Ovary (tissue), 9 donors: ENCODE results near the gene METAP2. TPM values are rescaled to one million over a fixed set of nuclear protein-coding genes. Genes with fewer than 3 reads are reported as not detected.

Source experiments
- DNase-seq, 5 donors: peaks; one replicate each; pipeline ENCODE4 v3.0.0-alpha.2; 2019 to 2020
- H3K27ac ChIP-seq, 2 donors: fragments of 200-600 bp; one replicate each; pipeline versions ENCODE4 v1.5.1 to v1.8.0; 2019 to 2022
- H3K27me3 ChIP-seq: fragments of 200-600 bp; one replicate; pipeline ENCODE4 v1.8.0; 2022
- H3K36me3 ChIP-seq: fragments of 200-600 bp; sonication (generic); one replicate; pipeline ENCODE4 v1.5.1; 2019
- H3K4me1 ChIP-seq: one replicate; pipeline ENCODE4 v1.8.1; 2013; ENCODE audit warnings: mild to moderate bottlenecking, moderate library complexity; ENCODE audit not compliant: insufficient read depth
- H3K4me3 ChIP-seq: fragments of 200-600 bp; sonication (generic); one replicate; pipeline ENCODE4 v1.5.1; 2017
- H3K9me3 ChIP-seq, 2 donors: fragments of 200-600 bp in 1 of 2; sonication (generic) in 1 of 2; one replicate each; pipeline versions ENCODE4 v1.5.1 to v1.8.1; 2013 to 2019; ENCODE audit warnings: mild to moderate bottlenecking in 1 of 2, moderate library complexity in 1 of 2
- EP300 ChIP-seq: sonication (generic); formaldehyde crosslinking; IDR thresholded peaks from one replicate; pipeline ENCODE4 v1.6.1; 2017; ENCODE audit warnings: antibody characterized with exemption
- POLR2A ChIP-seq: fragments of 450-650 bp; IDR thresholded peaks from one replicate; pipeline ENCODE4 v1.6.1; 2017; ENCODE audit warnings: antibody characterized with exemption, mild to moderate bottlenecking, moderate library complexity
- WGBS, 3 donors: extraction: QIAGEN DNeasy Blood & Tissue Kit in 1 of 3; methylation state at CpG; one replicate each; pipeline versions ENCODE4 v1.1.5 to v1.1.7; 2013 to 2017; 5-methylcytosine and 5-hydroxymethylcytosine counted together
- intact Hi-C, 4 donors: fragments of 100-400 bp; cut with DNase I; formaldehyde crosslinking; loops; one replicate each; pipeline versions ENCODE4 v1.11.0 to v1.15.1; 2022 to 2023
- polyA plus RNA-seq, 2 donors: library from polyadenylated mRNA; stranded (reverse); fragments of 200-250 nt in 1 of 2; fragments of 350-450 nt in 1 of 2; fragmentation: Illumina TruSeq in 1 of 2; extraction: RNeasy Lipid Tissue Mini Kit (QIAGEN cat#74804) in 1 of 2; gene quantifications; one replicate each; pipeline ENCODE4 v1.2.3, GENCODE V29; 2013 to 2014
- total RNA-seq, 7 donors: library from RNA; depleted of rRNA in 2 of 7; stranded (reverse); fragments of >200 nt in 2 of 7; fragmentation: NEBNext Ultra II Directional in 3 of 7; extraction: Animal tissue kit (Norgen Biotek cat#: 25700) in 3 of 7; gene quantifications; one replicate each; pipeline versions ENCODE4 v1.1.0 to v1.2.4, GENCODE V29; 2016 to 2023
- TF ChIP-seq, protein P1 (sequence below), 3 donors: fragments of 450-650 bp in 2 of 3; fragments of 200-600 bp in 1 of 3; IDR thresholded peaks; one replicate each; pipeline versions ENCODE4 v1.5.1 to v1.8.0; 2016 to 2022; ENCODE audit warnings: antibody characterized with exemption in 3 of 3, mild to moderate bottlenecking in 1 of 3
- donor health status: DM: no; HTN: no; CAD: no; lungs with moderate emphysema.
- donor health status: DM: no; HTN: no; CAD: no.
- donor health status: Bipolar disorder and iron deficiency.
- donor health status: DM: yes; HTN: yes; CAD: no.
- donor health status: DM: no; HTN: no; CAD: no.
- donor health status: DM: yes; HTN: yes; CAD: no.

METAP2 gene
- total and polyA plus RNA-seq, 9 donors = 52.1 to 131 (median 62.5) TPM

DNA sequence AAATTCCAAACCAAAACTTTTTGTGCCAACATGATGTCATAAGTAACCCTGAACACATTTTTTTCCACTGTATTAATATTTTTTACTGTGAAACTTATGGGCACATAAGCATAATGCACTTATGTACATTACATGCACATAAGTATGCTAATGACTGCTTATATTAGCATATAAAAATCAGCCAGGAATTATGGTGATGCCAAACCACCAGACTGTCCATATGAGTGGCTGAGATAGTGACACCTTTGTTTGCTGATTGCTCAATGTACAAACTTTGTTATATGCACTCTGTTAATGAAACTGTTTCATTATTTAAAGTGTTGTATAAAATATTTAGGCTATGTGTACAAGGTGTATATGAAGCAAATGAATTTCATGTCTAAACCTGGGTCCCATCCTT, 45.0 kb downstream of the METAP2 start:
- intact Hi-C loops = no loop called here
- Histone ChIP-seq H3K9me3 (no peaks in the 10 kb centered on the region), H3K4me3 (no peak overlapping the region), H3K4me1 (no peaks in the 10 kb centered on the region), H3K27ac (no peak overlapping the region), H3K36me3 (no peaks in the 10 kb centered on the region), H3K27me3 (no peaks in the 10 kb centered on the region)
- DNase-seq = no peak
- TF ChIP-seq POLR2A (no peak), EP300 (no peak)
- TF ChIP-seq, protein P1, sequence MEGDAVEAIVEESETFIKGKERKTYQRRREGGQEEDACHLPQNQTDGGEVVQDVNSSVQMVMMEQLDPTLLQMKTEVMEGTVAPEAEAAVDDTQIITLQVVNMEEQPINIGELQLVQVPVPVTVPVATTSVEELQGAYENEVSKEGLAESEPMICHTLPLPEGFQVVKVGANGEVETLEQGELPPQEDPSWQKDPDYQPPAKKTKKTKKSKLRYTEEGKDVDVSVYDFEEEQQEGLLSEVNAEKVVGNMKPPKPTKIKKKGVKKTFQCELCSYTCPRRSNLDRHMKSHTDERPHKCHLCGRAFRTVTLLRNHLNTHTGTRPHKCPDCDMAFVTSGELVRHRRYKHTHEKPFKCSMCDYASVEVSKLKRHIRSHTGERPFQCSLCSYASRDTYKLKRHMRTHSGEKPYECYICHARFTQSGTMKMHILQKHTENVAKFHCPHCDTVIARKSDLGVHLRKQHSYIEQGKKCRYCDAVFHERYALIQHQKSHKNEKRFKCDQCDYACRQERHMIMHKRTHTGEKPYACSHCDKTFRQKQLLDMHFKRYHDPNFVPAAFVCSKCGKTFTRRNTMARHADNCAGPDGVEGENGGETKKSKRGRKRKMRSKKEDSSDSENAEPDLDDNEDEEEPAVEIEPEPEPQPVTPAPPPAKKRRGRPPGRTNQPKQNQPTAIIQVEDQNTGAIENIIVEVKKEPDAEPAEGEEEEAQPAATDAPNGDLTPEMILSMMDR (IDR thresholded peaks at IDR 0.05) = no peak

DNA sequence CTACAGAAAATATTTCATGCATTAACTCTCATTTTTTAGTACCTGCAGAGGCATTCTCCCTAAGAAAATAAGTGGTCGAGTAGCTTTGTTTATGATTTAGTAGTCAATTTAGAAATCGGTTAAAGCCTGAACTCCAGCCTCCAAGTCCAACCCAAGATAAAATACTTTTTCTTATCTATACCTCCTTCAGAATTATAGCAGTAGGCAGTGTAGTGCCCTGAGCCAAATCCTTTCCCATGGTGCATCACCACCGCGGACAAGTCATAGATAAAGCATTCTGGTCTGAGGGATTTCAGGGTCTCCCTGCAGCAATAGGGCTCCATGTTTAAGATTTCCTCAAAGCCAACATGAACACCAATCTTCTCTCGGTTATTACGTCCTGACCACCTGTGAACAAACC, 46.9 kb downstream of the METAP2 start:
- no peaks in the 10 kb centered on the region for H3K4me1 ChIP-seq
- no peaks in the 10 kb centered on the region for H3K36me3 ChIP-seq
- H3K4me3 ChIP-seq = no peak overlapping the region
- H3K27me3 ChIP-seq = no peaks in the 10 kb centered on the region
- DNase-seq = no peak
- intact Hi-C loops = no loop called here
- WGBS, 3 donors = 82 to 91% (median 86%) methylated on average over 6 of the region's 6 CpGs
- no peak overlapping the region for H3K27ac ChIP-seq
- TF ChIP-seq, protein P1 (IDR thresholded peaks at IDR 0.05) = no peak
- no peaks in the 10 kb centered on the region for H3K9me3 ChIP-seq

DNA sequence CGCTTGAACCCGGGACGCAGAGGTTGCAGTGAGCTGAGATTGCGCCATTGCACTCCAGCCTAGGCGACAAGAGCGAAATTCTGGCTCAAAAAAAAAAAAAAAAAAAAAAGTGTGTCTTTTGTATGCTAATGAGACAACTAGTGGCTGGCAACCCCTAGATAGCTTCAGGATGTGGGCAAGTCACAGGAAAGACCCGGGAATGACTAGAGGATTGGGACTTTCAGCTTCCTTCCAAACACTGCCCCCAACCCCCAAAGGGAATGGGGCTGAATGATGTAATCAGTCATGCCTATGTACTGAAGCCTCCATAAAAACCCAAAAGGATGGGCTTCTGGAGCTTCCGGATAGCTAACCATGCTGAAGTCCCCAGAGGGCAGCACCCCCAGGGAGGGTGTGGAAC, 48.7 kb downstream of the METAP2 start:
- intact Hi-C loops = no loop called here
- no peak for TF ChIP-seq POLR2A
- TF ChIP-seq, protein P1 (IDR thresholded peaks at IDR 0.05) = no peak
- TF ChIP-seq EP300 = no peak
- DNase-seq = no peak
- no peaks in the 10 kb centered on the region for H3K27me3 ChIP-seq
- H3K27ac ChIP-seq = no peak overlapping the region
- no peaks in the 10 kb centered on the region for H3K4me1 ChIP-seq
- H3K4me3 ChIP-seq = no peak overlapping the region
- no peaks in the 10 kb centered on the region for H3K9me3 ChIP-seq
- WGBS, 3 donors = 95% methylated on average over 8 of the region's 8 CpGs
- H3K36me3 ChIP-seq = no peaks in the 10 kb centered on the region

DNA sequence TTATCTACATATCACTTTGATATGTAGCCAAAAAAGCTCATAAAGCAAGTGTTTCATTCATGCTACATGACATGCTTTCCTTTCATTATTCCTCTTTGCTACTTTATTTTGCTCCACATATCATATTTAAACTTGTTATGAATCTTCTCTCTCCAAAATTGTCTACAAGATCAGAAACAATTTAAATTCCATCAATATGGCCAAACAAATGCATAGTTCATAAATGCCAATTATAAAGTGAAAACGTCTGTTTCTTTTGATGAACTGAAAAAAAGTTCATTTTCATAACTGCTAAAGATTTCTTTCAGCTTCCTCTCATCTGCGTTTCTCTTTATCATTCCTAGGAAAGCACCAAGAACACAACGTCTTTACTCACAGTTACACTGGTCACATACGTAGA, 54.5 kb downstream of the METAP2 start:
- no peak for DNase-seq
- TF ChIP-seq EP300 (no peak), POLR2A (no peak)
- TF ChIP-seq, protein P1 (IDR thresholded peaks at IDR 0.05) = no peak
- H3K4me3 ChIP-seq = no peak overlapping the region
- H3K9me3 ChIP-seq = no peaks in the 10 kb centered on the region
- H3K4me1 ChIP-seq = no peaks in the 10 kb centered on the region
- no peaks in the 10 kb centered on the region for H3K36me3 ChIP-seq
- no peaks in the 10 kb centered on the region for H3K27me3 ChIP-seq
- no peak overlapping the region for H3K27ac ChIP-seq
- intact Hi-C loops = no loop called here
- WGBS, 3 donors = 32 to 41% (median 34%) methylated on average over 4 of the region's 4 CpGs
